Parathyroid adenoma (tissue), 2 donors: ENCODE data around the gene MATN4.

ENCODE experiments used
- H2AFZ ChIP-seq: fragments of 300-600 bp; sonication (generic); one replicate; pipeline ENCODE4 v1.7.0; 2017; ENCODE audit warnings: antibody characterized with exemption, mild to moderate bottlenecking
- H3K27ac ChIP-seq: fragments of 300-600 bp; sonication (generic); one replicate; pipeline ENCODE4 v1.7.0; 2017
- H3K27me3 ChIP-seq: fragments of 300-600 bp; sonication (generic); one replicate; pipeline ENCODE4 v1.7.0; 2017; ENCODE audit warnings: low read length; ENCODE audit not compliant: control insufficient read depth, insufficient read depth
- H3K36me3 ChIP-seq: fragments of 300-600 bp; sonication (generic); one replicate; pipeline ENCODE4 v1.7.0; 2017; ENCODE audit warnings: low read length; ENCODE audit not compliant: control insufficient read depth, insufficient read depth
- H3K4me1 ChIP-seq: fragments of 300-600 bp; sonication (generic); one replicate; pipeline ENCODE4 v1.7.0; 2017; ENCODE audit warnings: control low read depth
- H3K4me2 ChIP-seq: fragments of 300-600 bp; sonication (generic); one replicate; pipeline ENCODE4 v1.7.0; 2017; ENCODE audit warnings: low read length
- H3K4me3 ChIP-seq: fragments of 300-600 bp; sonication (generic); one replicate; pipeline ENCODE4 v1.7.0; 2017; ENCODE audit warnings: low read depth, low read length
- H3K79me2 ChIP-seq: fragments of 300-600 bp; sonication (generic); one replicate; pipeline ENCODE4 v1.7.0; 2017; ENCODE audit warnings: control low read depth
- H3K9ac ChIP-seq: fragments of 300-600 bp; sonication (generic); one replicate; pipeline ENCODE4 v1.7.0; 2017; ENCODE audit warnings: mild to moderate bottlenecking
- H3K9me3 ChIP-seq: fragments of 300-600 bp; sonication (generic); one replicate; pipeline ENCODE4 v1.7.0; 2017; ENCODE audit warnings: low read length; ENCODE audit not compliant: control insufficient read depth
- TF ChIP-seq, protein P1 (sequence below): fragments of 300-600 bp; sonication (generic); IDR thresholded peaks from one replicate; pipeline ENCODE4 v1.7.0; 2017; ENCODE audit warnings: antibody characterized with exemption, mild to moderate bottlenecking
- donor health status: primary hyperparathyroidism.

Gene MATN4

GRCh38 chr20:45301824-45302271, 6.3 kb downstream of the MATN4 start:
- Histone ChIP-seq H3K27ac (no peak overlapping the region), H3K27me3 (no peaks in the 10 kb centered on the region)

DNA sequence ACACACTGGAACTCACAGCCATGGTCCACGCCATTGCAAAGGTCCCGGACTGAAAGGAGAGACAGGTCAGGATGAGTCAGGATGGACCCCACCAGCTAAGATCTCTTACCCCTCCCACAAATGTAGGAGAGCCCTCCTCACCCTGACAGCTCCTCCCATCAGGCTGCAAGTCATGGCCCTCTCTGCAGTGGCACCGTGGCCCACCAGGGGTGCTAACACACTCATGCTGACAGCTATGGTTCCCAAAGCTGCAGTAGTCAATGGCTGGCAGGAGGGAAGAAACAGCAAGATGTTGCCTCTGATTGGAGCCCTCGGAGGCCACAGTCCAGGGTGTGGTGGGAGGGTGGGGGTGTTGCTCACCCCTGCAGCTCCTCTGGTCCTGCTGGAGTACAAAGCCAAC, 7.1 kb downstream of the MATN4 start:
- H3K27ac ChIP-seq, result no peak overlapping the region
- TF ChIP-seq, protein P1, sequence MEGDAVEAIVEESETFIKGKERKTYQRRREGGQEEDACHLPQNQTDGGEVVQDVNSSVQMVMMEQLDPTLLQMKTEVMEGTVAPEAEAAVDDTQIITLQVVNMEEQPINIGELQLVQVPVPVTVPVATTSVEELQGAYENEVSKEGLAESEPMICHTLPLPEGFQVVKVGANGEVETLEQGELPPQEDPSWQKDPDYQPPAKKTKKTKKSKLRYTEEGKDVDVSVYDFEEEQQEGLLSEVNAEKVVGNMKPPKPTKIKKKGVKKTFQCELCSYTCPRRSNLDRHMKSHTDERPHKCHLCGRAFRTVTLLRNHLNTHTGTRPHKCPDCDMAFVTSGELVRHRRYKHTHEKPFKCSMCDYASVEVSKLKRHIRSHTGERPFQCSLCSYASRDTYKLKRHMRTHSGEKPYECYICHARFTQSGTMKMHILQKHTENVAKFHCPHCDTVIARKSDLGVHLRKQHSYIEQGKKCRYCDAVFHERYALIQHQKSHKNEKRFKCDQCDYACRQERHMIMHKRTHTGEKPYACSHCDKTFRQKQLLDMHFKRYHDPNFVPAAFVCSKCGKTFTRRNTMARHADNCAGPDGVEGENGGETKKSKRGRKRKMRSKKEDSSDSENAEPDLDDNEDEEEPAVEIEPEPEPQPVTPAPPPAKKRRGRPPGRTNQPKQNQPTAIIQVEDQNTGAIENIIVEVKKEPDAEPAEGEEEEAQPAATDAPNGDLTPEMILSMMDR, result no peak
- no peaks in the 10 kb centered on the region for H3K4me1 ChIP-seq
- no peak overlapping the region for H2AFZ ChIP-seq
- H3K27me3 ChIP-seq, result no peaks in the 10 kb centered on the region
- no peak overlapping the region for H3K9ac ChIP-seq
- no peak overlapping the region for H3K4me2 ChIP-seq
- no peak overlapping the region for H3K4me3 ChIP-seq
- H3K79me2 ChIP-seq, result no peaks in the 10 kb centered on the region
- H3K9me3 ChIP-seq, result no peaks in the 10 kb centered on the region
- H3K36me3 ChIP-seq, result no peaks in the 10 kb centered on the region

More at GRCh38 chr20:45301824-45302271, 6.3 kb downstream of the MATN4 start:
- Histone ChIP-seq H3K4me2 (no peak overlapping the region), H3K4me3 (no peak overlapping the region), H2AFZ (no peak overlapping the region), H3K9me3 (no peaks in the 10 kb centered on the region), H3K36me3 (no peaks in the 10 kb centered on the region), H3K9ac (no peak overlapping the region), H3K79me2 (no peaks in the 10 kb centered on the region), H3K4me1 (no peaks in the 10 kb centered on the region)
- TF ChIP-seq, protein P1, result no peak

GRCh38 chr20:45299786-45300185, 8.3 kb downstream of the MATN4 start:
- no peak overlapping the region for H3K9ac ChIP-seq
- H3K79me2 ChIP-seq, result no peaks in the 10 kb centered on the region
- TF ChIP-seq, protein P1, result no peak
- H2AFZ ChIP-seq, result no peak overlapping the region
- H3K4me2 ChIP-seq, result no peak overlapping the region
- no peaks in the 10 kb centered on the region for H3K4me1 ChIP-seq
- no peak overlapping the region for H3K27ac ChIP-seq
- no peak overlapping the region for H3K4me3 ChIP-seq
- H3K36me3 ChIP-seq, result no peaks in the 10 kb centered on the region
- H3K27me3 ChIP-seq, result no peaks in the 10 kb centered on the region
- no peaks in the 10 kb centered on the region for H3K9me3 ChIP-seq

GRCh38 chr20:45297786-45298497, 10.2 kb downstream of the MATN4 start:
- Histone ChIP-seq H3K79me2 (no peaks in the 10 kb centered on the region), H3K27me3 (no peaks in the 10 kb centered on the region), H3K27ac (no peak overlapping the region), H2AFZ (no peak overlapping the region), H3K4me1 (no peaks in the 10 kb centered on the region), H3K36me3 (no peaks in the 10 kb centered on the region), H3K4me2 (no peak overlapping the region), H3K9ac (no peak overlapping the region), H3K4me3 (no peak overlapping the region), H3K9me3 (no peaks in the 10 kb centered on the region)
- TF ChIP-seq, protein P1, result no peak

DNA sequence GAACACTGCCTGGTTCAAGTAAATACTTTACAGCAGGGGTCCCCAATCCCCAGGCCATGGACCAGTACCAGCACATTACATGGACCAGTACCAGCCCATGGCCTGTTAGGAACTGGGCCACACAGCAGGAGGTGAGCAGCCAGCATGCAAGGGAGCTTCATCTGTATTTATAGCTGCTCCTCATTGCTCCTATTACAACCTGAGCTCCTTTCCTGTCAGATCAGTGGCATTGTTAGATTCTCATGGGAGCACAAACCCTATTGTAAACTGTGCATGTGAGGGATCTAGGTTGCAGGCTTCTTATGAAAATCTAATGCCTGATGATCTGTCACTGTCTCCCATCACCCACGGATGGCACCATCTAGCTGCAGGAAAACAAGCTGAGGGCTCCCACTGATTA, 13.4 kb downstream of the MATN4 start:
- Histone ChIP-seq H3K27ac (no peak overlapping the region), H3K79me2 (no peaks in the 10 kb centered on the region), H3K27me3 (no peaks in the 10 kb centered on the region), H3K4me1 (no peaks in the 10 kb centered on the region), H3K9me3 (no peaks in the 10 kb centered on the region), H3K4me3 (no peak overlapping the region), H3K9ac (no peak overlapping the region), H2AFZ (no peak overlapping the region), H3K4me2 (no peak overlapping the region), H3K36me3 (no peaks in the 10 kb centered on the region)
- TF ChIP-seq, protein P1, result no peak
